Natural killer cell (primary cell): ENCODE data around the gene DLGAP4. TPM values are rescaled to one million over a fixed set of nuclear protein-coding genes. Genes with fewer than 3 reads are reported as not detected.

Experiments used
- ATAC-seq, 3 donors: fragments of 150-1000 bp in 2 of 3; fragments of 200-7000 bp in 1 of 3; cut with Tn5 transposase; 1 replicate in 1 of 3; 2 replicates in 2 of 3; pipeline ENCODE4 v1.10.0; 2021; ENCODE audit warnings: mild to moderate bottlenecking in 2 of 3, moderate library complexity in 2 of 3
- DNase-seq, 2 donors: peaks; one replicate each; pipeline versions ENCODE4 v3.0.0 to v3.0.0-alpha.2; 2013 to 2021; ENCODE audit warnings: mixed read lengths in 1 of 2
- H3K27ac ChIP-seq: one replicate; pipeline ENCODE4 v1.5.1; 2013; ENCODE audit warnings: mild to moderate bottlenecking, low read length
- H3K27me3 ChIP-seq: one replicate; pipeline ENCODE4 v1.6.1; 2013; ENCODE audit warnings: low read length; ENCODE audit not compliant: control insufficient read depth, insufficient read depth
- H3K36me3 ChIP-seq: one replicate; pipeline ENCODE4 v1.6.1; 2013; ENCODE audit warnings: low read length; ENCODE audit not compliant: control insufficient read depth, insufficient read depth
- H3K4me1 ChIP-seq: one replicate; pipeline ENCODE4 v1.6.1; 2013; ENCODE audit warnings: low read length; ENCODE audit not compliant: control insufficient read depth, insufficient read depth
- H3K4me3 ChIP-seq: one replicate; pipeline ENCODE4 v1.5.1; 2013; ENCODE audit warnings: low read length
- H3K9me3 ChIP-seq: one replicate; pipeline ENCODE4 v1.6.1; 2013; ENCODE audit warnings: low read length; ENCODE audit not compliant: control insufficient read depth, insufficient read depth
- H3K27ac Mint-ChIP-seq, 2 donors: one replicate each; pipeline ENCODE4 v1.8.0; 2022; ENCODE audit warnings: mild to moderate bottlenecking in 2 of 2, mixed read lengths in 2 of 2, moderate library complexity in 1 of 2
- H3K27me3 Mint-ChIP-seq, 2 donors: one replicate each; pipeline ENCODE4 v1.8.0; 2022; ENCODE audit warnings: low read depth in 2 of 2, mixed read lengths in 2 of 2
- H3K36me3 Mint-ChIP-seq: one replicate; pipeline ENCODE4 v1.8.0; 2022; ENCODE audit warnings: mixed read lengths
- H3K4me1 Mint-ChIP-seq, 2 donors: one replicate each; pipeline ENCODE4 v1.8.0; 2022; ENCODE audit warnings: mixed read lengths in 2 of 2
- H3K4me3 Mint-ChIP-seq: one replicate; pipeline ENCODE4 v1.8.0; 2022; ENCODE audit warnings: mild to moderate bottlenecking, moderate library complexity, mixed read lengths
- H3K9me3 Mint-ChIP-seq, 2 donors: one replicate each; pipeline ENCODE4 v1.8.0; 2022; ENCODE audit warnings: mixed read lengths in 2 of 2
- CTCF ChIP-seq: fragments of 200-600 bp; IDR thresholded peaks from one replicate; pipeline ENCODE4 v1.8.0; 2022; ENCODE audit warnings: antibody characterized with exemption
- WGBS: methylation state at CpG from one replicate; pipeline ENCODE4 v1.1.7; 2013; ENCODE audit warnings: missing lambda C conversion rate; ENCODE audit not compliant: insufficient coverage; 5-methylcytosine and 5-hydroxymethylcytosine counted together
- intact Hi-C: fragments of 100-400 bp; cut with micrococcal nuclease; formaldehyde crosslinking; loops from one replicate; pipeline ENCODE4 v1.14.2; 2022
- total RNA-seq, 4 donors: library from RNA; stranded (reverse); fragments of 120-200 nt in 1 of 4; gene quantifications; one replicate each; pipeline versions ENCODE4 v1.2.3 to v1.2.4, GENCODE V29; 2013 to 2022

The DLGAP4 gene
- total RNA-seq, 3 donors from 2014 or later (not counting 1 experiment from before 2014, with no cell fraction given) = 47.9 to 51.6 (median 51.2) TPM

GRCh38 chr20:36447101-36447500 is 141.0 kb downstream of the DLGAP4 start:
- H3K27me3 Mint-ChIP-seq = no peaks in the 10 kb centered on the region
- H3K36me3 Mint-ChIP-seq = no peaks in the 10 kb centered on the region
- H3K9me3 Mint-ChIP-seq = no peaks in the 10 kb centered on the region
- Histone ChIP-seq H3K27ac (no peak overlapping the region), H3K4me1 (no peaks in the 10 kb centered on the region), H3K36me3 (no peaks in the 10 kb centered on the region), H3K4me3 (no peak overlapping the region), H3K9me3 (no peaks in the 10 kb centered on the region), H3K27me3 (no peaks in the 10 kb centered on the region)
- H3K4me1 Mint-ChIP-seq = no peaks in the 10 kb centered on the region
- intact Hi-C loops = no loop called here
- no peak overlapping the region for H3K27ac Mint-ChIP-seq
- no peak overlapping the region for H3K4me3 Mint-ChIP-seq
- ATAC-seq (no peak), DNase-seq (no peak)
- TF ChIP-seq CTCF = no peak

GRCh38 chr20:36449663-36450062 is 143.5 kb downstream of the DLGAP4 start:
- Histone ChIP-seq H3K27me3 (no peaks in the 10 kb centered on the region), H3K36me3 (no peaks in the 10 kb centered on the region), H3K27ac (no peak overlapping the region), H3K9me3 (no peaks in the 10 kb centered on the region), H3K4me1 (no peaks in the 10 kb centered on the region), H3K4me3 (no peak overlapping the region)
- ATAC-seq (no peak), DNase-seq (no peak)
- Mint-ChIP-seq H3K36me3 (no peaks in the 10 kb centered on the region), H3K27ac (no peak overlapping the region), H3K4me1 (no peaks in the 10 kb centered on the region), H3K27me3 (no peaks in the 10 kb centered on the region), H3K4me3 (no peak overlapping the region), H3K9me3 (no peaks in the 10 kb centered on the region)
- intact Hi-C loops = no loop called here
- no peak for TF ChIP-seq CTCF

- no peaks in the 10 kb centered on the region for H3K36me3 Mint-ChIP-seq
- peaks cover 0 to 2% of the 10 kb centered on the region in 2 donors for H3K27me3 Mint-ChIP-seq
- H3K4me1 Mint-ChIP-seq = no peaks in the 10 kb centered on the region
- no peak overlapping the region for H3K27ac Mint-ChIP-seq
- H3K36me3 ChIP-seq = no peaks in the 10 kb centered on the region
- TF ChIP-seq CTCF = no peak
- H3K4me1 ChIP-seq = no peaks in the 10 kb centered on the region
- no peak overlapping the region for H3K4me3 Mint-ChIP-seq
- intact Hi-C loops = no loop called here
- H3K27me3 ChIP-seq = no peaks in the 10 kb centered on the region
- 87% methylated on average over 4 of the region's 4 CpGs for WGBS
- DNase-seq (no peak), ATAC-seq (no peak)
- H3K4me3 ChIP-seq = no peak overlapping the region
- H3K9me3 Mint-ChIP-seq = no peaks in the 10 kb centered on the region
- H3K9me3 ChIP-seq = no peaks in the 10 kb centered on the region
- H3K27ac ChIP-seq = no peak overlapping the region
Observed at GRCh38 chr20:36454332-36454697, 148.2 kb downstream of the DLGAP4 start.

- intact Hi-C loops = no loop called here
- no peak for ATAC-seq
Observed at GRCh38 chr20:36454698-36455427, 148.7 kb downstream of the DLGAP4 start.

More at GRCh38 chr20:36454698-36455427, 148.7 kb downstream of the DLGAP4 start:
- peaks cover 0 to 2% of the 10 kb centered on the region in 2 donors for H3K27me3 Mint-ChIP-seq
- no peaks in the 10 kb centered on the region for H3K9me3 Mint-ChIP-seq
- no peak for DNase-seq
- TF ChIP-seq CTCF = no peak
- no peak overlapping the region for H3K27ac ChIP-seq
- no peaks in the 10 kb centered on the region for H3K36me3 ChIP-seq
- 56% methylated on average over 9 of the region's 9 CpGs for WGBS
- H3K4me3 Mint-ChIP-seq = no peak overlapping the region
- H3K9me3 ChIP-seq = no peaks in the 10 kb centered on the region
- H3K4me3 ChIP-seq = no peak overlapping the region
- H3K4me1 Mint-ChIP-seq = no peaks in the 10 kb centered on the region
- H3K4me1 ChIP-seq = no peaks in the 10 kb centered on the region
- no peak overlapping the region for H3K27ac Mint-ChIP-seq
- no peaks in the 10 kb centered on the region for H3K36me3 Mint-ChIP-seq
- H3K27me3 ChIP-seq = no peaks in the 10 kb centered on the region
